Suprapubic skin (tissue), 4 donors: ENCODE results near the gene SAMD10. TPM values are rescaled to one million over a fixed set of nuclear protein-coding genes. Genes with fewer than 3 reads are reported as not detected.

Experiments used
- DNase-seq, 2 donors: peaks; one replicate each; pipeline ENCODE4 v3.0.0-alpha.2; 2019; ENCODE audit warnings: low spot score in 2 of 2
- H3K27ac ChIP-seq: fragments of 200-600 bp; sonication (generic); one replicate; pipeline ENCODE4 v1.5.1; 2019
- H3K27me3 ChIP-seq: fragments of 200-600 bp; sonication (generic); one replicate; pipeline ENCODE4 v1.5.1; 2019
- H3K36me3 ChIP-seq: fragments of 200-600 bp; sonication (generic); one replicate; pipeline ENCODE4 v1.5.1; 2019
- H3K4me1 ChIP-seq: fragments of 200-600 bp; sonication (generic); one replicate; pipeline ENCODE4 v1.5.1; 2019
- H3K4me3 ChIP-seq: fragments of 200-600 bp; sonication (generic); one replicate; pipeline ENCODE4 v1.5.1; 2019; ENCODE audit warnings: mild to moderate bottlenecking
- H3K9me3 ChIP-seq: fragments of 200-600 bp; sonication (generic); one replicate; pipeline ENCODE4 v1.5.1; 2019
- CTCF ChIP-seq, 2 donors: fragments of 200-600 bp in 1 of 2; fragments of 450-650 bp in 1 of 2; sonication (generic) in 1 of 2; IDR thresholded peaks; one replicate each; pipeline ENCODE4 v1.5.1; 2016 to 2019; ENCODE audit warnings: antibody characterized with exemption in 2 of 2, mild to moderate bottlenecking in 1 of 2, moderate library complexity in 1 of 2
- EP300 ChIP-seq: sonication (generic); formaldehyde crosslinking; IDR thresholded peaks from one replicate; pipeline ENCODE4 v1.6.1; 2017; ENCODE audit warnings: antibody characterized with exemption
- POLR2A ChIP-seq, 2 donors: fragments of 450-650 bp; IDR thresholded peaks; one replicate each; pipeline ENCODE4 v1.6.1; 2017; ENCODE audit warnings: antibody characterized with exemption in 2 of 2, mild to moderate bottlenecking in 2 of 2, moderate library complexity in 2 of 2
- POLR2AphosphoS5 ChIP-seq, 3 donors: sonication (generic); formaldehyde crosslinking; IDR thresholded peaks; one replicate each; pipeline ENCODE4 v1.6.1; 2017; ENCODE audit warnings: antibody characterized with exemption in 3 of 3
- whole genome bisulfite sequencing: methylation state at CpG from one replicate; pipeline ENCODE4 v1.1.5; 2018; 5-methylcytosine and 5-hydroxymethylcytosine counted together
- total RNA-seq, 4 donors: library from RNA; depleted of rRNA; stranded (reverse); fragments of >200 nt; gene quantifications; one replicate each; pipeline ENCODE4 v1.1.0, GENCODE V29; 2016

The SAMD10 gene
- total RNA-seq, 4 donors from 2014 or later: 7.2 to 15.8 (median 9.6) TPM

GRCh38 chr20:63937596-63937995, 41.8 kb downstream of the SAMD10 start:
- H3K4me1 ChIP-seq: peaks cover 13% of the 10 kb centered on the region
- WGBS: 87% methylated on average over 14 of the region's 14 CpGs
- peaks cover 57% of the 10 kb centered on the region for H3K36me3 ChIP-seq
- no peaks in the 10 kb centered on the region for H3K9me3 ChIP-seq
- no peak overlapping the region for H3K4me3 ChIP-seq
- H3K27me3 ChIP-seq: no peaks in the 10 kb centered on the region
- H3K27ac ChIP-seq: no peak overlapping the region
- no peak for TF ChIP-seq EP300
- TF ChIP-seq POLR2AphosphoS5 (IDR thresholded peaks at IDR 0.05): no peak
- TF ChIP-seq CTCF (IDR thresholded peaks at IDR 0.05): no peak
- no peak for TF ChIP-seq POLR2A (IDR thresholded peaks at IDR 0.05)
- DNase-seq: no peak

- Histone ChIP-seq H3K27ac (no peak overlapping the region), H3K36me3 (peaks cover 70% of the 10 kb centered on the region), H3K4me3 (no peak overlapping the region), H3K27me3 (no peaks in the 10 kb centered on the region), H3K4me1 (no peaks in the 10 kb centered on the region), H3K9me3 (no peaks in the 10 kb centered on the region)
- TF ChIP-seq EP300: no peak
- no peak for TF ChIP-seq POLR2A (IDR thresholded peaks at IDR 0.05)
- TF ChIP-seq CTCF (IDR thresholded peaks at IDR 0.05): no peak
- no peak for TF ChIP-seq POLR2AphosphoS5 (IDR thresholded peaks at IDR 0.05)
- no peak for DNase-seq
- WGBS: 92% methylated on average over 7 of the region's 9 CpGs
Observed at GRCh38 chr20:63935447-63935846, 44.0 kb downstream of the SAMD10 start.

GRCh38 chr20:63934271-63935068, 45.0 kb downstream of the SAMD10 start:
- Histone ChIP-seq H3K36me3 (peaks cover 72% of the 10 kb centered on the region), H3K4me1 (no peaks in the 10 kb centered on the region), H3K9me3 (no peaks in the 10 kb centered on the region), H3K27me3 (no peaks in the 10 kb centered on the region), H3K4me3 (no peak overlapping the region), H3K27ac (no peak overlapping the region)
- 85% methylated on average over 34 of the region's 37 CpGs for WGBS
- TF ChIP-seq POLR2AphosphoS5 (IDR thresholded peaks at IDR 0.05): no peak
- no peak for TF ChIP-seq POLR2A (IDR thresholded peaks at IDR 0.05)
- no peak for TF ChIP-seq CTCF (IDR thresholded peaks at IDR 0.05)
- no peak for TF ChIP-seq EP300
- no peak for DNase-seq

GRCh38 chr20:63933646-63934045, 45.8 kb downstream of the SAMD10 start:
- 90% methylated on average over 5 of the region's 5 CpGs for WGBS
- no peaks in the 10 kb centered on the region for H3K9me3 ChIP-seq
- H3K27me3 ChIP-seq: no peaks in the 10 kb centered on the region
- no peak for DNase-seq
- H3K36me3 ChIP-seq: peaks cover 72% of the 10 kb centered on the region
- H3K27ac ChIP-seq: no peak overlapping the region
- H3K4me1 ChIP-seq: no peaks in the 10 kb centered on the region
- no peak for TF ChIP-seq POLR2A (IDR thresholded peaks at IDR 0.05)
- no peak overlapping the region for H3K4me3 ChIP-seq

- WGBS: 95% methylated on average over 4 of the region's 17 CpGs
- Histone ChIP-seq H3K36me3 (peaks cover 76% of the 10 kb centered on the region), H3K27ac (no peak overlapping the region), H3K4me3 (no peak overlapping the region), H3K4me1 (no peaks in the 10 kb centered on the region), H3K9me3 (no peaks in the 10 kb centered on the region), H3K27me3 (no peaks in the 10 kb centered on the region)
- DNase-seq: no peak
- TF ChIP-seq EP300: no peak
- TF ChIP-seq POLR2A (IDR thresholded peaks at IDR 0.05): no peak
- TF ChIP-seq CTCF (IDR thresholded peaks at IDR 0.05): no peak
- TF ChIP-seq POLR2AphosphoS5 (IDR thresholded peaks at IDR 0.05): no peak
Observed at GRCh38 chr20:63932606-63933160, 46.8 kb downstream of the SAMD10 start.
